ENCODE measurements around the gene ITCH.
"Not testable (repeated sequence)": the region's sequence is repeated elsewhere in the genome, so short reads cannot be mapped to it uniquely, and the experiment has no call there.

The ITCH gene

GRCh38 chr20:34421766-34422466, 58.8 kb downstream of the ITCH start:
- DNase-seq = no peak

GRCh38 chr20:34425032-34425690, 62.1 kb downstream of the ITCH start:
- not testable (repeated sequence) for DNase-seq

- DNase-seq = no peak
Measured at GRCh38 chr20:34426026-34426425, 63.0 kb downstream of the ITCH start.

GRCh38 chr20:34427331-34427730, 64.3 kb downstream of the ITCH start:
- DNase-seq = no peak

- no peak for DNase-seq
Measured at GRCh38 chr20:34427784-34428183, 64.7 kb downstream of the ITCH start.

GRCh38 chr20:34431168-34431567, 68.1 kb downstream of the ITCH start:
- DNase-seq = no peak

GRCh38 chr20:34432663-34433062, 69.6 kb downstream of the ITCH start:
- not testable (repeated sequence) for DNase-seq

- no peak for DNase-seq
Measured at GRCh38 chr20:34433391-34433790, 70.3 kb downstream of the ITCH start.

- no peak for DNase-seq
Measured at GRCh38 chr20:34435589-34435988, 72.5 kb downstream of the ITCH start.

GRCh38 chr20:34437330-34437986, 74.4 kb downstream of the ITCH start:
- DNase-seq = no peak

- no peak for DNase-seq
Measured at GRCh38 chr20:34439168-34439567, 76.1 kb downstream of the ITCH start.

- DNase-seq = not testable (repeated sequence)
Measured at GRCh38 chr20:34441423-34441822, 78.3 kb downstream of the ITCH start.

GRCh38 chr20:34443546-34443945, 80.5 kb downstream of the ITCH start:
- DNase-seq = no peak

- no peak for DNase-seq
Measured at GRCh38 chr20:34445177-34446065, 82.3 kb downstream of the ITCH start.

- no peak for DNase-seq
Measured at GRCh38 chr20:34448517-34448916, 85.4 kb downstream of the ITCH start.

- no peak for DNase-seq
Measured at GRCh38 chr20:34449674-34450592, 86.9 kb downstream of the ITCH start.

GRCh38 chr20:34452281-34452982, 89.4 kb downstream of the ITCH start:
- DNase-seq = no peak

- no peak for DNase-seq
Measured at GRCh38 chr20:34458631-34459030, 95.6 kb downstream of the ITCH start.

- no peak for DNase-seq
Measured at GRCh38 chr20:34459209-34459897, 96.3 kb downstream of the ITCH start.

GRCh38 chr20:34461779-34462087, 98.7 kb downstream of the ITCH start:
- no peak for DNase-seq

GRCh38 chr20:34468951-34469350, 105.9 kb downstream of the ITCH start:
- DNase-seq = no peak
